Panc1 (cell line): Measurements from ENCODE around the gene FYCO1. TPM values are rescaled to one million over a fixed set of nuclear protein-coding genes. Genes with fewer than 3 reads are reported as not detected.

Experiments used
- ATAC-seq: fragments of 200-7000 bp; cut with Tn5 transposase; 2 replicates; pipeline ENCODE4 v1.9.1; 2020; ENCODE audit warnings: mild to moderate bottlenecking, moderate library complexity
- BruUV-seq: library from RNA; stranded (reverse); fragments of 400-500 nt; replicated peaks from 2 replicates; lab custom pipeline; 2021; lab: Mats Ljungman, UMichigan
- CTCF ChIA-PET: fragments of 300-600 bp; sonication (Branson Sonifier 250); formaldehyde crosslinking; loops from one replicate; lab custom pipeline; 2022; ENCODE audit warnings: antibody characterized with exemption; lab: Charles Lee
- POLR2A ChIA-PET: fragments of 300-600 bp; sonication (Branson Sonifier 250); formaldehyde crosslinking; loops from one replicate; lab custom pipeline; 2022; ENCODE audit warnings: antibody characterized with exemption; lab: Charles Lee
- DNase-seq: peaks from one replicate; pipeline ENCODE4 v3.0.0-alpha.2; 2010; ENCODE audit warnings: low read depth, low spot score
- H3K27ac ChIP-seq: 2 replicates; pipeline ENCODE4 v1.5.1; 2011; ENCODE audit warnings: mild to moderate bottlenecking, low read length, inconsistent platforms
- H3K27me3 ChIP-seq: fragments of 200-500 bp; sonication (Bioruptor generic); 2 replicates; pipeline ENCODE4 v1.6.0; 2014; ENCODE audit warnings: low read length, inconsistent platforms; ENCODE audit not compliant: control insufficient read depth, insufficient read depth
- H3K36me3 ChIP-seq: fragments of 200-500 bp; sonication (Bioruptor generic); 2 replicates; pipeline ENCODE4 v1.5.1; 2014; ENCODE audit warnings: inconsistent platforms, mild to moderate bottlenecking, low read length, moderate library complexity; ENCODE audit not compliant: control insufficient read depth, insufficient read depth
- H3K4me1 ChIP-seq: 2 replicates; pipeline ENCODE4 v1.5.1; 2011; ENCODE audit warnings: inconsistent platforms, mild to moderate bottlenecking, low read length, moderate library complexity; ENCODE audit not compliant: control insufficient read depth, insufficient read depth
- H3K4me3 ChIP-seq, 2 experiments: 2 replicates each; pipeline ENCODE4 v1.5.1; 2011 to 2012; ENCODE audit warnings: low read depth in 2 of 2, low read length in 2 of 2, mild to moderate bottlenecking in 2 of 2, inconsistent platforms in 1 of 2, moderate library complexity in 1 of 2
- H3K9me3 ChIP-seq: fragments of 200-500 bp; sonication (Bioruptor generic); 2 replicates; pipeline ENCODE4 v1.5.1; 2014; ENCODE audit warnings: low read depth, mild to moderate bottlenecking, inconsistent platforms, low read length, moderate library complexity; ENCODE audit not compliant: control insufficient read depth, insufficient read depth
- POLR2AphosphoS5 ChIP-seq: IDR thresholded peaks from 2 replicates; pipeline ENCODE4 v1.6.1; 2012; ENCODE audit warnings: mild to moderate bottlenecking, low read depth, low read length, moderate library complexity
- SIN3A ChIP-seq: IDR thresholded peaks from 2 replicates; pipeline ENCODE4 v1.6.1; 2012; ENCODE audit warnings: low read depth, mild to moderate bottlenecking, low read length, moderate library complexity, borderline replicate concordance; ENCODE audit not compliant: insufficient read depth
- TCF7L2 ChIP-seq: IDR thresholded peaks from 2 replicates; pipeline ENCODE4 v1.6.1; 2011; ENCODE audit warnings: mild to moderate bottlenecking, low read depth, low read length, inconsistent platforms
- in situ Hi-C: cut with HindIII; loops from 2 replicates; pipeline ENCODE4 v1.10.0; 2016; ENCODE audit warnings: low sequenced_read_pairs, low pct_unique_long_range_greater_than_20kb
- intact Hi-C: fragments of 100-400 bp; cut with micrococcal nuclease; formaldehyde crosslinking; loops from one replicate; pipeline ENCODE4 v1.10.0; 2022; ENCODE audit not compliant: unreplicated experiment
- total RNA-seq: library from RNA; stranded (reverse); gene quantifications from one replicate; pipeline ENCODE4 v1.2.1, GENCODE V29; 2021; ENCODE audit not compliant: unreplicated experiment
- TF ChIP-seq, protein P1 (sequence below): fragments of 450-650 bp; IDR thresholded peaks from 2 replicates; pipeline ENCODE4 v1.5.1; 2017; ENCODE audit warnings: mild to moderate bottlenecking
- TF ChIP-seq, protein P2 (sequence below), 2 experiments: IDR thresholded peaks; 2 replicates each; pipeline ENCODE4 v1.6.1; 2011 to 2012; ENCODE audit warnings: low read depth in 2 of 2, control low read depth in 1 of 2, low read length in 1 of 2, mild to moderate bottlenecking in 1 of 2, moderate library complexity in 1 of 2; ENCODE audit not compliant: insufficient read depth in 1 of 2

Gene FYCO1
- total RNA-seq, 1 experiment from 2014 or later, result 8.7 TPM

DNA sequence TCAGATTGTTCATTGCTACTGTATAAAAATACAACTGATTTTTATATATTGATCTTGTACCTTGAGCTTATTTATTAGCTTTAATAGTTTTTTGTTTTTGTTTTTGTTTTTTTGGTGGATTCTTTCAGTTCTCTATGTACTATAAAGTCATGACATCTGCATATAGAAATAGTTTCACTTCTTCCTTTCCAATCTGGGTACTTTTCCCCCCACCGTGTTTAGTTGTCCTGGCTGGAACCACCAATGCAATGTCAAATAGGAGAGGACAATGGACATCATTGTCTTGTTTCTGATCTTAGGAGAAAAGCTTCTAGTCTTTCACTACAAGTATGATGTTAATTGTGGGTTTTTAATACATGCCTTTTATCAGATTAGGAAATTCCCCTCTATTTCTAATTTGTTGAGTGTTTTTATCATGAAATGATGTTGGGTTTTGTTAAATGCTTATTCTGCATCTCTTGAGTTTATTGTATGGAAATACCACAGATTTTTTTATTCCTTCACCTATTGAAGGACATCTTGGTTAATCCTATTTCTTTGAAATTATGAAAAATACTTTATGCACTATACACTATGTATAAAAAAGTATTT lies 34.4 kb upstream of the FYCO1 start:
- no peak overlapping the region for H3K4me3 ChIP-seq
- ChIA-PET POLR2A (no interaction called here), CTCF (interaction anchor here (0.7 kb wide), 1 partner anchor 381 kb away, joined by 3 read pairs; no protein-coding TSS in a partner anchor)
- no TSS peak for BruUV-seq
- H3K36me3 ChIP-seq, result no peaks in the 10 kb centered on the region
- intact Hi-C loops (no loop called here), in situ Hi-C loops (no loop called here)
- no peaks in the 10 kb centered on the region for H3K9me3 ChIP-seq
- no peak for TF ChIP-seq TCF7L2
- TF ChIP-seq, protein P1, sequence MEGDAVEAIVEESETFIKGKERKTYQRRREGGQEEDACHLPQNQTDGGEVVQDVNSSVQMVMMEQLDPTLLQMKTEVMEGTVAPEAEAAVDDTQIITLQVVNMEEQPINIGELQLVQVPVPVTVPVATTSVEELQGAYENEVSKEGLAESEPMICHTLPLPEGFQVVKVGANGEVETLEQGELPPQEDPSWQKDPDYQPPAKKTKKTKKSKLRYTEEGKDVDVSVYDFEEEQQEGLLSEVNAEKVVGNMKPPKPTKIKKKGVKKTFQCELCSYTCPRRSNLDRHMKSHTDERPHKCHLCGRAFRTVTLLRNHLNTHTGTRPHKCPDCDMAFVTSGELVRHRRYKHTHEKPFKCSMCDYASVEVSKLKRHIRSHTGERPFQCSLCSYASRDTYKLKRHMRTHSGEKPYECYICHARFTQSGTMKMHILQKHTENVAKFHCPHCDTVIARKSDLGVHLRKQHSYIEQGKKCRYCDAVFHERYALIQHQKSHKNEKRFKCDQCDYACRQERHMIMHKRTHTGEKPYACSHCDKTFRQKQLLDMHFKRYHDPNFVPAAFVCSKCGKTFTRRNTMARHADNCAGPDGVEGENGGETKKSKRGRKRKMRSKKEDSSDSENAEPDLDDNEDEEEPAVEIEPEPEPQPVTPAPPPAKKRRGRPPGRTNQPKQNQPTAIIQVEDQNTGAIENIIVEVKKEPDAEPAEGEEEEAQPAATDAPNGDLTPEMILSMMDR, result no peak
- TF ChIP-seq, protein P2, sequence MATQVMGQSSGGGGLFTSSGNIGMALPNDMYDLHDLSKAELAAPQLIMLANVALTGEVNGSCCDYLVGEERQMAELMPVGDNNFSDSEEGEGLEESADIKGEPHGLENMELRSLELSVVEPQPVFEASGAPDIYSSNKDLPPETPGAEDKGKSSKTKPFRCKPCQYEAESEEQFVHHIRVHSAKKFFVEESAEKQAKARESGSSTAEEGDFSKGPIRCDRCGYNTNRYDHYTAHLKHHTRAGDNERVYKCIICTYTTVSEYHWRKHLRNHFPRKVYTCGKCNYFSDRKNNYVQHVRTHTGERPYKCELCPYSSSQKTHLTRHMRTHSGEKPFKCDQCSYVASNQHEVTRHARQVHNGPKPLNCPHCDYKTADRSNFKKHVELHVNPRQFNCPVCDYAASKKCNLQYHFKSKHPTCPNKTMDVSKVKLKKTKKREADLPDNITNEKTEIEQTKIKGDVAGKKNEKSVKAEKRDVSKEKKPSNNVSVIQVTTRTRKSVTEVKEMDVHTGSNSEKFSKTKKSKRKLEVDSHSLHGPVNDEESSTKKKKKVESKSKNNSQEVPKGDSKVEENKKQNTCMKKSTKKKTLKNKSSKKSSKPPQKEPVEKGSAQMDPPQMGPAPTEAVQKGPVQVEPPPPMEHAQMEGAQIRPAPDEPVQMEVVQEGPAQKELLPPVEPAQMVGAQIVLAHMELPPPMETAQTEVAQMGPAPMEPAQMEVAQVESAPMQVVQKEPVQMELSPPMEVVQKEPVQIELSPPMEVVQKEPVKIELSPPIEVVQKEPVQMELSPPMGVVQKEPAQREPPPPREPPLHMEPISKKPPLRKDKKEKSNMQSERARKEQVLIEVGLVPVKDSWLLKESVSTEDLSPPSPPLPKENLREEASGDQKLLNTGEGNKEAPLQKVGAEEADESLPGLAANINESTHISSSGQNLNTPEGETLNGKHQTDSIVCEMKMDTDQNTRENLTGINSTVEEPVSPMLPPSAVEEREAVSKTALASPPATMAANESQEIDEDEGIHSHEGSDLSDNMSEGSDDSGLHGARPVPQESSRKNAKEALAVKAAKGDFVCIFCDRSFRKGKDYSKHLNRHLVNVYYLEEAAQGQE (IDR thresholded peaks at IDR 0.05; ENCODE audit: insufficient read depth in 1 of 2, low read depth in 2 of 2, low read length in 1 of 2), result no peak
- TF ChIP-seq POLR2AphosphoS5, result no peak
- no peak for TF ChIP-seq SIN3A
- H3K4me1 ChIP-seq, result no peaks in the 10 kb centered on the region
- DNase-seq (no peak), ATAC-seq (no peak)
- H3K27ac ChIP-seq, result no peak overlapping the region
- no peaks in the 10 kb centered on the region for H3K27me3 ChIP-seq

DNA sequence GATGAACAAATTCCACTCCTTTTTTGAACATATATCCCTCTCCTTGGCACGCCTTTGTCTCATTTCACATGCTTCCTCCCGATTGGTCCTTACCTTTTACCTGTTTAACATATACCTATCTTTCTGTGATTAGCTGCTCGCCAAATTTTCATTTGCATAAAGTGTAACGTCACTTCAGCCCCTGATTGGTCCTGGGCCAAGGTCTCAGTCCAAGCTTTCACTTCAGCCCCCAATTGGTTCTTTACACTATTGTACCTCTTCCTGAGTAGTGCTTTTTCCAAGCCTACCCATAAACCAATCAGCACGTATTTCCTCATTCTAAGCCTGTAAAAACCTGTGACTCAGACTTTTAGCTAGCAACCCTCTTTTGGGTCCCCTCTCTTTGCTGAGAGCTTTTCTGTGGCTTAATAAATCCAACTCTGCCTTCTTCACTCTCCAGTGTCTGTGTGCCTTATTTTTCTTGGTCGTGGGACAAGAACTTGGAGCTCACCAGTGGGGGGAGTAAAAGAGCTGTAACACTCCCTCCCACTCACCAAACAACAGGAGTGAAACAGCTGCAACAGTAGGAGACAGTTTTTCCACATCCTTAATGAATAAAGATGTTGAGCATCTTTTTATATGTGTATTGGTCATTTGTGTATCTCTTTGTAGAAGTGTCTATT lies 32.2 kb upstream of the FYCO1 start:
- CTCF ChIA-PET, result no interaction called here
- no peaks in the 10 kb centered on the region for H3K9me3 ChIP-seq
- intact Hi-C loops (no loop called here), in situ Hi-C loops (no loop called here)
- ATAC-seq, result no peak
- H3K4me3 ChIP-seq, result no peak overlapping the region
- TF ChIP-seq SIN3A (no peak), POLR2AphosphoS5 (no peak), TCF7L2 (no peak)
- TF ChIP-seq, protein P1, result no peak
- TF ChIP-seq, protein P2 (IDR thresholded peaks at IDR 0.05; ENCODE audit: insufficient read depth in 1 of 2, low read depth in 2 of 2, low read length in 1 of 2), result no peak
- H3K4me1 ChIP-seq, result no peaks in the 10 kb centered on the region
- no peak for DNase-seq
- POLR2A ChIA-PET, result no interaction called here
- no peaks in the 10 kb centered on the region for H3K27me3 ChIP-seq
- H3K27ac ChIP-seq, result no peak overlapping the region
- H3K36me3 ChIP-seq, result no peaks in the 10 kb centered on the region
- BruUV-seq, result no TSS peak
